Panc1 (cell line): ENCODE measurements around the gene MCTP1. TPM values are rescaled to one million over a fixed set of nuclear protein-coding genes. Genes with fewer than 3 reads are reported as not detected.
A peak's percentile ranks its signal among the peaks of the same experiment; 100 is the strongest.

Experiments
- ATAC-seq: fragments of 200-7000 bp; cut with Tn5 transposase; 2 replicates; pipeline ENCODE4 v1.9.1; 2020; ENCODE audit warnings: mild to moderate bottlenecking, moderate library complexity
- BruUV-seq: library from RNA; stranded (reverse); fragments of 400-500 nt; replicated peaks from 2 replicates; lab custom pipeline; 2021; lab: Mats Ljungman, UMichigan
- CTCF ChIA-PET: fragments of 300-600 bp; sonication (Branson Sonifier 250); formaldehyde crosslinking; loops from one replicate; lab custom pipeline; 2022; ENCODE audit warnings: antibody characterized with exemption; lab: Charles Lee
- POLR2A ChIA-PET: fragments of 300-600 bp; sonication (Branson Sonifier 250); formaldehyde crosslinking; loops from one replicate; lab custom pipeline; 2022; ENCODE audit warnings: antibody characterized with exemption; lab: Charles Lee
- DNase-seq: peaks from one replicate; pipeline ENCODE4 v3.0.0-alpha.2; 2010; ENCODE audit warnings: low read depth, low spot score
- H3K27ac ChIP-seq: 2 replicates; pipeline ENCODE4 v1.5.1; 2011; ENCODE audit warnings: mild to moderate bottlenecking, low read length, inconsistent platforms
- H3K27me3 ChIP-seq: fragments of 200-500 bp; sonication (Bioruptor generic); 2 replicates; pipeline ENCODE4 v1.6.0; 2014; ENCODE audit warnings: low read length, inconsistent platforms; ENCODE audit not compliant: control insufficient read depth, insufficient read depth
- H3K36me3 ChIP-seq: fragments of 200-500 bp; sonication (Bioruptor generic); 2 replicates; pipeline ENCODE4 v1.5.1; 2014; ENCODE audit warnings: inconsistent platforms, mild to moderate bottlenecking, low read length, moderate library complexity; ENCODE audit not compliant: control insufficient read depth, insufficient read depth
- H3K4me1 ChIP-seq: 2 replicates; pipeline ENCODE4 v1.5.1; 2011; ENCODE audit warnings: inconsistent platforms, mild to moderate bottlenecking, low read length, moderate library complexity; ENCODE audit not compliant: control insufficient read depth, insufficient read depth
- H3K4me3 ChIP-seq, 2 experiments: 2 replicates each; pipeline ENCODE4 v1.5.1; 2011 to 2012; ENCODE audit warnings: low read depth in 2 of 2, low read length in 2 of 2, mild to moderate bottlenecking in 2 of 2, inconsistent platforms in 1 of 2, moderate library complexity in 1 of 2
- H3K9me3 ChIP-seq: fragments of 200-500 bp; sonication (Bioruptor generic); 2 replicates; pipeline ENCODE4 v1.5.1; 2014; ENCODE audit warnings: low read depth, mild to moderate bottlenecking, inconsistent platforms, low read length, moderate library complexity; ENCODE audit not compliant: control insufficient read depth, insufficient read depth
- POLR2AphosphoS5 ChIP-seq: IDR thresholded peaks from 2 replicates; pipeline ENCODE4 v1.6.1; 2012; ENCODE audit warnings: mild to moderate bottlenecking, low read depth, low read length, moderate library complexity
- SIN3A ChIP-seq: IDR thresholded peaks from 2 replicates; pipeline ENCODE4 v1.6.1; 2012; ENCODE audit warnings: low read depth, mild to moderate bottlenecking, low read length, moderate library complexity, borderline replicate concordance; ENCODE audit not compliant: insufficient read depth
- TCF7L2 ChIP-seq: IDR thresholded peaks from 2 replicates; pipeline ENCODE4 v1.6.1; 2011; ENCODE audit warnings: mild to moderate bottlenecking, low read depth, low read length, inconsistent platforms
- in situ Hi-C: cut with HindIII; loops from 2 replicates; pipeline ENCODE4 v1.10.0; 2016; ENCODE audit warnings: low sequenced_read_pairs, low pct_unique_long_range_greater_than_20kb
- intact Hi-C: fragments of 100-400 bp; cut with micrococcal nuclease; formaldehyde crosslinking; loops from one replicate; pipeline ENCODE4 v1.10.0; 2022; ENCODE audit not compliant: unreplicated experiment
- total RNA-seq: library from RNA; stranded (reverse); gene quantifications from one replicate; pipeline ENCODE4 v1.2.1, GENCODE V29; 2021; ENCODE audit not compliant: unreplicated experiment
- TF ChIP-seq, protein P1 (sequence below), 2 experiments: IDR thresholded peaks; 2 replicates each; pipeline ENCODE4 v1.6.1; 2011 to 2012; ENCODE audit warnings: low read depth in 2 of 2, control low read depth in 1 of 2, low read length in 1 of 2, mild to moderate bottlenecking in 1 of 2, moderate library complexity in 1 of 2; ENCODE audit not compliant: insufficient read depth in 1 of 2
- TF ChIP-seq, protein P2 (sequence below): fragments of 450-650 bp; IDR thresholded peaks from 2 replicates; pipeline ENCODE4 v1.5.1; 2017; ENCODE audit warnings: mild to moderate bottlenecking

Gene MCTP1
- total RNA-seq, 1 experiment from 2014 or later, result 39.8 TPM

DNA sequence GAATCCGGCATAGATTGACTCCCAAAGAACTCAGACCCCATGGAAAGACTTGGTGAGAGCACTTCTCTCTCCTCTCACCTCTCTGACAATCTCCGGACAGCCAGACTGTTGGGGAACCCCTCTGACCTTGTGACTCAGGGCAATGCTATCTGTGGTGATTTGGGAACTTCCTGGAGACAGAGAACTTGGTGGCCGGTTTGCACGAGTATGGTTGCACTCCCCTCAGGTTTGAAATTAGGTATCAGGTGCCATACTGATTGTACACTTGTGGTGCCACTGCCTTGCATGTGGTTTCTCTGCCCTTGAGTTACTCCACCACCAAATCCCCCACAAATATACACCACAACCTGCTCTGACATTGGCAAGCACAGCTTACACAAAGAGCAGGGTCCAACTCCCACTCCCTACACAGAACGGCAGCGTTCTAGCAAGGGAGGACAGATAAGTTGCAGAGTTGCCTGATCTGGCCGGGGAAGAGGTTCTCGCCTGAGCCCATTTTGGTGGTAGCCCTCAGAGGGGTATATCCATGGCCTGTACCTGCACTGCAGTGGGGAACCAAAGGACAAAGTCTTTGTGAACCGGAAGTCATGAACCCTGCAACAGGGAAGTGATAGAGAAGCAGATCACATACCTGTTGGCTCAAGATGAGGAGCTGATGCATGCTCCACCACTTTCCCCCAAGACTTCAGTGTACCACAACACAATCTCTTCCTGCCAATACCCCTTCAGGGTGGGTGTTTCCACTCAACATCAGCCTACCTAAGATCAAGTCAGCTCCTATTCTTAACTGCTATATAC lies 255.1 kb downstream of the MCTP1 start:
- ATAC-seq, result peak; percentile 42; the same call in 1 of the 2 replicates
- intact Hi-C loops (no loop called here), in situ Hi-C loops (no loop called here)
- Histone ChIP-seq H3K4me1 (no peaks in the 10 kb centered on the region), H3K9me3 (no peaks in the 10 kb centered on the region), H3K27me3 (no peaks in the 10 kb centered on the region), H3K36me3 (no peaks in the 10 kb centered on the region), H3K27ac (no peak overlapping the region), H3K4me3 (no peak overlapping the region)
- TF ChIP-seq SIN3A (no peak), TCF7L2 (no peak), POLR2AphosphoS5 (no peak)
- TF ChIP-seq, protein P1, sequence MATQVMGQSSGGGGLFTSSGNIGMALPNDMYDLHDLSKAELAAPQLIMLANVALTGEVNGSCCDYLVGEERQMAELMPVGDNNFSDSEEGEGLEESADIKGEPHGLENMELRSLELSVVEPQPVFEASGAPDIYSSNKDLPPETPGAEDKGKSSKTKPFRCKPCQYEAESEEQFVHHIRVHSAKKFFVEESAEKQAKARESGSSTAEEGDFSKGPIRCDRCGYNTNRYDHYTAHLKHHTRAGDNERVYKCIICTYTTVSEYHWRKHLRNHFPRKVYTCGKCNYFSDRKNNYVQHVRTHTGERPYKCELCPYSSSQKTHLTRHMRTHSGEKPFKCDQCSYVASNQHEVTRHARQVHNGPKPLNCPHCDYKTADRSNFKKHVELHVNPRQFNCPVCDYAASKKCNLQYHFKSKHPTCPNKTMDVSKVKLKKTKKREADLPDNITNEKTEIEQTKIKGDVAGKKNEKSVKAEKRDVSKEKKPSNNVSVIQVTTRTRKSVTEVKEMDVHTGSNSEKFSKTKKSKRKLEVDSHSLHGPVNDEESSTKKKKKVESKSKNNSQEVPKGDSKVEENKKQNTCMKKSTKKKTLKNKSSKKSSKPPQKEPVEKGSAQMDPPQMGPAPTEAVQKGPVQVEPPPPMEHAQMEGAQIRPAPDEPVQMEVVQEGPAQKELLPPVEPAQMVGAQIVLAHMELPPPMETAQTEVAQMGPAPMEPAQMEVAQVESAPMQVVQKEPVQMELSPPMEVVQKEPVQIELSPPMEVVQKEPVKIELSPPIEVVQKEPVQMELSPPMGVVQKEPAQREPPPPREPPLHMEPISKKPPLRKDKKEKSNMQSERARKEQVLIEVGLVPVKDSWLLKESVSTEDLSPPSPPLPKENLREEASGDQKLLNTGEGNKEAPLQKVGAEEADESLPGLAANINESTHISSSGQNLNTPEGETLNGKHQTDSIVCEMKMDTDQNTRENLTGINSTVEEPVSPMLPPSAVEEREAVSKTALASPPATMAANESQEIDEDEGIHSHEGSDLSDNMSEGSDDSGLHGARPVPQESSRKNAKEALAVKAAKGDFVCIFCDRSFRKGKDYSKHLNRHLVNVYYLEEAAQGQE (IDR thresholded peaks at IDR 0.05; ENCODE audit: insufficient read depth in 1 of 2, low read depth in 2 of 2, low read length in 1 of 2), result no peak
- TF ChIP-seq, protein P2, sequence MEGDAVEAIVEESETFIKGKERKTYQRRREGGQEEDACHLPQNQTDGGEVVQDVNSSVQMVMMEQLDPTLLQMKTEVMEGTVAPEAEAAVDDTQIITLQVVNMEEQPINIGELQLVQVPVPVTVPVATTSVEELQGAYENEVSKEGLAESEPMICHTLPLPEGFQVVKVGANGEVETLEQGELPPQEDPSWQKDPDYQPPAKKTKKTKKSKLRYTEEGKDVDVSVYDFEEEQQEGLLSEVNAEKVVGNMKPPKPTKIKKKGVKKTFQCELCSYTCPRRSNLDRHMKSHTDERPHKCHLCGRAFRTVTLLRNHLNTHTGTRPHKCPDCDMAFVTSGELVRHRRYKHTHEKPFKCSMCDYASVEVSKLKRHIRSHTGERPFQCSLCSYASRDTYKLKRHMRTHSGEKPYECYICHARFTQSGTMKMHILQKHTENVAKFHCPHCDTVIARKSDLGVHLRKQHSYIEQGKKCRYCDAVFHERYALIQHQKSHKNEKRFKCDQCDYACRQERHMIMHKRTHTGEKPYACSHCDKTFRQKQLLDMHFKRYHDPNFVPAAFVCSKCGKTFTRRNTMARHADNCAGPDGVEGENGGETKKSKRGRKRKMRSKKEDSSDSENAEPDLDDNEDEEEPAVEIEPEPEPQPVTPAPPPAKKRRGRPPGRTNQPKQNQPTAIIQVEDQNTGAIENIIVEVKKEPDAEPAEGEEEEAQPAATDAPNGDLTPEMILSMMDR, result no peak
- POLR2A ChIA-PET, result interaction anchor here (0.6 kb wide), 1 partner anchor 1530 kb away, joined by 3 read pairs; no protein-coding TSS in a partner anchor
- BruUV-seq, result no TSS peak
- no peak for DNase-seq
- CTCF ChIA-PET, result interaction anchor here (0.7 kb wide), 1 partner anchor 14 kb away, joined by 3 read pairs; no protein-coding TSS in a partner anchor

DNA sequence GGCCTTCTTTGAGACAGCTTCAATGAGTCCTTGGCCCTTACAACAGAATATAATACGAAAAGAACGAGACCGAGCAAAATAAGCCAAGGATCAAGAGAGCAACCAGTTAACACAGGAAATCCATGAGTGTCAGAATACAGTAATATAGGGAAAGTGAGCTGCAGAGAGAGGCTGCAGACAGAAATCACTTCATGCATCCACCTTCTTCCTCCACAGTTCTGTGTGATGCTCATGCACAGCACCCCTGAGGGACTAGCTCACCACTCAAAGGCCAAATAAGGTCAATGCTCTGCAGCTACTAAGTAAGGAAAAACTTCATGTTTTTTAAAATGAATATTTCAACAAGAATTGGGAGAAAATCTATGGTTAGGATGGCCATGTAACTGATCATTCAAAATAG lies 257.1 kb downstream of the MCTP1 start:
- ATAC-seq, result no peak
- no peaks in the 10 kb centered on the region for H3K36me3 ChIP-seq
- BruUV-seq, result no TSS peak
- H3K9me3 ChIP-seq, result no peaks in the 10 kb centered on the region
- TF ChIP-seq, protein P2, result no peak
- TF ChIP-seq, protein P1 (IDR thresholded peaks at IDR 0.05; ENCODE audit: insufficient read depth in 1 of 2, low read depth in 2 of 2, low read length in 1 of 2), result no peak
- TF ChIP-seq TCF7L2 (no peak), POLR2AphosphoS5 (no peak), SIN3A (no peak)
- H3K4me1 ChIP-seq, result peaks cover 3% of the 10 kb centered on the region; the same call in 1 of the 2 replicates
- in situ Hi-C loops (no loop called here), intact Hi-C loops (no loop called here)
- CTCF ChIA-PET, result no interaction called here
- no peak overlapping the region for H3K27ac ChIP-seq
- DNase-seq, result no peak
- H3K27me3 ChIP-seq, result no peaks in the 10 kb centered on the region
- H3K4me3 ChIP-seq, result no peak overlapping the region
- POLR2A ChIA-PET, result no interaction called here
